SK-N-SH (cell line): ENCODE measurements around the gene TK2. TPM values are rescaled to one million over a fixed set of nuclear protein-coding genes. Genes with fewer than 3 reads are reported as not detected.

ENCODE experiments used
- CTCF ChIA-PET: fragments of 300-600, 350-600 bp; formaldehyde crosslinking; extraction: SDS; loops from one replicate; lab custom pipeline; 2021; lab: Yijun Ruan, JAX
- POLR2A ChIA-PET: fragments of 350-600 bp; sonication (Branson Sonifier 250); formaldehyde crosslinking; extraction: SDS; loops from one replicate; lab custom pipeline; 2020; ENCODE audit warnings: antibody characterized with exemption, inconsistent platforms; lab: Yijun Ruan, JAX
- DNase-seq: peaks from one replicate; pipeline ENCODE4 v3.0.0; 2012
- H2AFZ ChIP-seq: fragments of 200-600 bp; sonication (generic); 2 replicates; pipeline ENCODE4 v1.8.1; 2016; ENCODE audit warnings: antibody characterized with exemption, mild to moderate bottlenecking, low read depth
- H3F3A ChIP-seq: fragments of 200-600 bp; sonication (generic); replicated peaks from 2 replicates; pipeline ENCODE3; 2016; ENCODE audit warnings: antibody characterized with exemption, mild to moderate bottlenecking; ENCODE audit not compliant: insufficient read depth
- H3K27ac ChIP-seq, 2 experiments: fragments of 200-500 bp in 1 of 2; fragments of 200-600 bp in 1 of 2; sonication (Bioruptor generic) in 1 of 2; sonication (generic), shearing (Covaris generic) in 1 of 2; 2 replicates each; pipeline versions ENCODE4 v1.5.1 to v1.6.1; 2014 to 2016; ENCODE audit warnings: low read depth in 2 of 2, inconsistent platforms in 1 of 2, low read length in 1 of 2, mild to moderate bottlenecking in 1 of 2, mixed read lengths in 1 of 2
- H3K27me3 ChIP-seq: fragments of 200-600 bp; sonication (generic), shearing (Covaris generic); 2 replicates; pipeline ENCODE4 v1.6.1; 2016; ENCODE audit warnings: mixed run types; ENCODE audit not compliant: insufficient read depth
- H3K36me3 ChIP-seq, 2 experiments: fragments of 200-500 bp in 1 of 2; fragments of 200-600 bp in 1 of 2; sonication (Bioruptor generic) in 1 of 2; sonication (generic) in 1 of 2; replicated peaks in 1 of 2; 2 replicates each; pipeline versions ENCODE3 to v1.5.1; 2014 to 2016; ENCODE audit warnings: low read length in 1 of 2, mild to moderate bottlenecking in 1 of 2; ENCODE audit not compliant: insufficient read depth in 2 of 2, control insufficient read depth in 1 of 2
- H3K4me1 ChIP-seq, 2 experiments: fragments of 200-500 bp in 1 of 2; fragments of 200-600 bp in 1 of 2; sonication (Bioruptor generic) in 1 of 2; sonication (generic), shearing (Covaris generic) in 1 of 2; 2 replicates each; pipeline versions ENCODE4 v1.5.1 to v1.6.1; 2014 to 2016; ENCODE audit warnings: low read depth in 1 of 2, low read length in 1 of 2, mixed run types in 1 of 2; ENCODE audit not compliant: insufficient read depth in 2 of 2, control insufficient read depth in 1 of 2
- H3K4me2 ChIP-seq: fragments of 200-600 bp; sonication (generic), shearing (Covaris generic); 2 replicates; pipeline ENCODE4 v1.6.1; 2017; ENCODE audit warnings: mixed run types
- H3K4me3 ChIP-seq, 2 experiments: fragments of 200-500 bp in 1 of 2; fragments of 200-600 bp in 1 of 2; sonication (Bioruptor generic) in 1 of 2; sonication (generic), shearing (Covaris generic) in 1 of 2; 2 replicates each; pipeline versions ENCODE4 v1.5.1 to v1.8.1; 2014 to 2016; ENCODE audit warnings: low read depth in 2 of 2, inconsistent platforms in 1 of 2, low read length in 1 of 2, mild to moderate bottlenecking in 1 of 2, mixed read lengths in 1 of 2, moderate library complexity in 1 of 2
- H3K79me2 ChIP-seq: fragments of 200-600 bp; sonication (generic); 2 replicates; pipeline ENCODE4 v1.8.1; 2017; ENCODE audit warnings: mild to moderate bottlenecking; ENCODE audit not compliant: insufficient read depth
- H3K9ac ChIP-seq: fragments of 200-600 bp; sonication (generic); 2 replicates; pipeline ENCODE4 v1.6.1; 2017; ENCODE audit warnings: mixed run types
- H3K9me2 ChIP-seq: fragments of 200-600 bp; sonication (generic); 2 replicates; pipeline ENCODE4 v1.6.1; 2017; ENCODE audit warnings: mixed run types
- H3K9me3 ChIP-seq: fragments of 200-600 bp; sonication (generic); 2 replicates; pipeline ENCODE4 v1.6.1; 2017; ENCODE audit warnings: mixed run types, mild to moderate bottlenecking, moderate library complexity
- H4K20me1 ChIP-seq: fragments of 200-600 bp; sonication (generic); 2 replicates; pipeline ENCODE4 v1.6.1; 2017; ENCODE audit warnings: mild to moderate bottlenecking, mixed run types; ENCODE audit not compliant: insufficient read depth
- CHD2 ChIP-seq: fragments of 150-350 bp; IDR thresholded peaks from 2 replicates; pipeline ENCODE4 v1.6.1; 2018; ENCODE audit warnings: low read length; ENCODE audit not compliant: partially characterized antibody
- CTCF ChIP-seq: fragments of 200-600 bp; sonication (generic); IDR thresholded peaks from 2 replicates; pipeline ENCODE4 v1.6.1; 2017; ENCODE audit warnings: antibody characterized with exemption, mild to moderate bottlenecking, moderate library complexity
- GATA2 ChIP-seq: sonication (generic); formaldehyde crosslinking; IDR thresholded peaks from 2 replicates; pipeline ENCODE4 v1.5.0; 2020; ENCODE audit warnings: mild to moderate bottlenecking, missing genetic modification reagents
- MAX ChIP-seq: IDR thresholded peaks from 2 replicates; pipeline ENCODE4 v1.4.0; 2012; ENCODE audit warnings: low read depth
- MXI1 ChIP-seq: IDR thresholded peaks from 2 replicates; pipeline ENCODE4 v1.6.1; 2012; ENCODE audit warnings: mild to moderate bottlenecking, low read depth, low read length, improper control_type of control experiment
- NRF1 ChIP-seq: IDR thresholded peaks from 2 replicates; pipeline ENCODE4 v1.6.1; 2012; ENCODE audit warnings: low read depth, mild to moderate bottlenecking, low read length
- POLR2AphosphoS5 ChIP-seq: IDR thresholded peaks from 2 replicates; pipeline ENCODE4 v1.6.1; 2012; ENCODE audit warnings: low read depth, low read length
- RXRA ChIP-seq: IDR thresholded peaks from 2 replicates; pipeline ENCODE4 v1.4.0; 2012; ENCODE audit warnings: low read depth, mild to moderate bottlenecking, borderline replicate concordance
- TAF1 ChIP-seq: IDR thresholded peaks from 2 replicates; pipeline ENCODE4 v1.6.1; 2012; ENCODE audit warnings: low read depth, mild to moderate bottlenecking, low read length, moderate library complexity, borderline replicate concordance
- USF2 ChIP-seq: fragments of 150-350 bp; IDR thresholded peaks from 2 replicates; pipeline ENCODE4 v1.6.1; 2017; ENCODE audit warnings: antibody characterized with exemption, low read length, low read depth, borderline replicate concordance
- YY1 ChIP-seq: IDR thresholded peaks from 2 replicates; pipeline ENCODE4 v1.4.0; 2012; ENCODE audit warnings: low read depth, mild to moderate bottlenecking
- WGBS: methylation state at CpG from one replicate; pipeline ENCODE4 v1.1.6; 2017; ENCODE audit warnings: low lambda C conversion rate; 5-methylcytosine and 5-hydroxymethylcytosine counted together
- polyA plus RNA-seq, 3 experiments: library from polyadenylated mRNA; depleted of rRNA; stranded (reverse); fragments of >200 nt; gene quantifications; 2 replicates each; pipeline ENCODE4 v1.2.3, GENCODE V29; 2012

The TK2 gene
- polyA plus RNA-seq, 1 of the 3 experiments (the other 2 are of a cell fraction), result 25.2 TPM

- Histone ChIP-seq H3K27me3 (no peaks in the 10 kb centered on the region), H3K9me2 (no peaks in the 10 kb centered on the region), H3K9ac (peak within 1 kb of the TSS; percentile 74), H3F3A (peaks cover 3% of the 10 kb centered on the region), H3K79me2 (peaks cover 51% of the 10 kb centered on the region), H3K4me2 (peak within 1 kb of the TSS; percentile 85), H3K4me3 (peak within 1 kb of the TSS; percentile 71 to 78), H2AFZ (peak within 1 kb of the TSS; percentile 95), H3K36me3 (peaks cover 0 to 6% of the 10 kb centered on the region in 2 experiments), H3K27ac (peak within 1 kb of the TSS; percentile 78 to 96), H3K4me1 (peaks cover 19 to 27% of the 10 kb centered on the region in 2 experiments; a peak in 3 of 4 replicates), H3K9me3 (no peaks in the 10 kb centered on the region), H4K20me1 (no peaks in the 10 kb centered on the region)
- POLR2A ChIA-PET, result interaction anchor here (0.6 to 1.4 kb wide), 3 partner anchors 8 to 51 kb away, joined by 4 to 6 read pairs (median 4); no protein-coding TSS in a partner anchor
- DNase-seq, result peak; percentile 96
- CTCF ChIA-PET, result interaction anchor here (0.6 to 2.5 kb wide), 10 partner anchors 10 to 261 kb away, joined by 3 to 11 read pairs (median 3); no protein-coding TSS in a partner anchor
- TF ChIP-seq TAF1, result peak; percentile 73; the same call in 1 of the 2 replicates
- peak; percentile 99 for TF ChIP-seq NRF1
- no peak for TF ChIP-seq USF2
- peak; percentile 74 for TF ChIP-seq YY1
- TF ChIP-seq POLR2AphosphoS5, result peak; percentile 94
- TF ChIP-seq GATA2 (CRISPR knock-in tag), result peak; percentile 25; the same call in 1 of the 2 replicates
- no peak for TF ChIP-seq RXRA
- no peak for TF ChIP-seq CTCF
- TF ChIP-seq MXI1, result peak; percentile 29; the same call in 1 of the 2 replicates
- TF ChIP-seq CHD2, result peak; percentile 92
- peak; percentile 99 for TF ChIP-seq MAX
- WGBS, result 4% methylated on average over 52 of the region's 63 CpGs
Measured at GRCh38 chr16:66552286-66553177, 2.6 kb upstream of the TK2 start, which contains the start of gene CKLF. TSS of gene CKLF (plus strand) at chr16:66552576. CDS start at chr16:66552716, 140 bp downstream.
